Loucy (cell line): ENCODE measurements around the gene NTHL1.

Experiments
- H2AFZ ChIP-seq: fragments of 200-600 bp; sonication (generic); 2 replicates; pipeline ENCODE4 v1.6.0; 2016; ENCODE audit warnings: antibody characterized with exemption, mild to moderate bottlenecking, low read length, moderate library complexity
- H3F3A ChIP-seq: fragments of 200-600 bp; 2 replicates; pipeline ENCODE4 v1.6.0; 2016; ENCODE audit warnings: antibody characterized with exemption, low read depth, mild to moderate bottlenecking
- H3K27me3 ChIP-seq: fragments of 200-600 bp; sonication (generic); 2 replicates; pipeline ENCODE4 v1.6.1; 2014; ENCODE audit warnings: low read length, mild to moderate bottlenecking; ENCODE audit not compliant: insufficient read depth, poor library complexity, severe bottlenecking
- H3K36me3 ChIP-seq: fragments of 200-600 bp; sonication (generic); 2 replicates; pipeline ENCODE4 v1.6.1; 2016; ENCODE audit warnings: low read length; ENCODE audit not compliant: insufficient read depth
- H3K4me1 ChIP-seq: fragments of 200-600 bp; sonication (generic); 2 replicates; pipeline ENCODE4 v1.5.1; 2014; ENCODE audit warnings: low read length, mild to moderate bottlenecking; ENCODE audit not compliant: insufficient read depth, poor library complexity, severe bottlenecking
- H3K4me2 ChIP-seq: fragments of 200-600 bp; sonication (generic); 2 replicates; pipeline ENCODE4 v1.6.0; 2014; ENCODE audit warnings: antibody characterized with exemption, low read length, low read depth, mild to moderate bottlenecking; ENCODE audit not compliant: poor library complexity, severe bottlenecking
- H3K4me3 ChIP-seq: fragments of 200-600 bp; sonication (generic); 2 replicates; pipeline ENCODE4 v1.5.1; 2014; ENCODE audit warnings: low read length, mild to moderate bottlenecking, mixed read lengths; ENCODE audit not compliant: poor library complexity, severe bottlenecking
- H3K79me2 ChIP-seq: fragments of 200-600 bp; sonication (generic); 2 replicates; pipeline ENCODE4 v1.6.1; 2014; ENCODE audit warnings: low read length; ENCODE audit not compliant: insufficient read depth
- H3K9ac ChIP-seq: fragments of 200-600 bp; sonication (generic); 2 replicates; pipeline ENCODE4 v1.6.0; 2014; ENCODE audit warnings: mild to moderate bottlenecking, low read depth, low read length, moderate library complexity; ENCODE audit not compliant: poor library complexity, severe bottlenecking
- H3K9me2 ChIP-seq: fragments of 200-600 bp; sonication (generic); replicated peaks from 2 replicates; pipeline ENCODE4 v1.6.1; 2016; ENCODE audit warnings: low read depth, low read length, mixed read lengths
- H3K9me3 ChIP-seq: fragments of 200-600 bp; sonication (generic); 2 replicates; pipeline ENCODE4 v1.6.1; 2014; ENCODE audit warnings: mild to moderate bottlenecking, antibody characterized with exemption, low read length, low read depth; ENCODE audit not compliant: insufficient read depth
- H4K20me1 ChIP-seq: fragments of 200-600 bp; sonication (generic); 2 replicates; pipeline ENCODE4 v1.6.0; 2014; ENCODE audit warnings: antibody characterized with exemption, low read length, mild to moderate bottlenecking; ENCODE audit not compliant: insufficient read depth, poor library complexity, severe bottlenecking
- EZH2phosphoT487 ChIP-seq: fragments of 200-600 bp; IDR thresholded peaks from 2 replicates; pipeline ENCODE4 v1.6.1; 2018; ENCODE audit warnings: antibody characterized with exemption, mild to moderate bottlenecking, moderate library complexity, borderline replicate concordance
- TF ChIP-seq, protein P1 (sequence below): fragments of 200-600 bp; sonication (generic); conservative IDR thresholded peaks from 2 replicates; pipeline ENCODE4 v1.5.1; 2014; ENCODE audit warnings: mild to moderate bottlenecking, antibody characterized with exemption, low read length

Gene NTHL1

GRCh38 chr16:2095315-2095853 lies 47.8 kb upstream of the NTHL1 start:
- H3K4me3 ChIP-seq, result no peak overlapping the region
- H3K27me3 ChIP-seq, result no peaks in the 10 kb centered on the region
- H2AFZ ChIP-seq, result no peak overlapping the region
- no peaks in the 10 kb centered on the region for H3K36me3 ChIP-seq
- H3K9ac ChIP-seq, result no peak overlapping the region
- no peaks in the 10 kb centered on the region for H3K9me3 ChIP-seq
- H3K4me1 ChIP-seq, result no peaks in the 10 kb centered on the region
- no peaks in the 10 kb centered on the region for H4K20me1 ChIP-seq
- H3K9me2 ChIP-seq, result no peaks in the 10 kb centered on the region
- H3K4me2 ChIP-seq, result no peak overlapping the region
- TF ChIP-seq, protein P1, sequence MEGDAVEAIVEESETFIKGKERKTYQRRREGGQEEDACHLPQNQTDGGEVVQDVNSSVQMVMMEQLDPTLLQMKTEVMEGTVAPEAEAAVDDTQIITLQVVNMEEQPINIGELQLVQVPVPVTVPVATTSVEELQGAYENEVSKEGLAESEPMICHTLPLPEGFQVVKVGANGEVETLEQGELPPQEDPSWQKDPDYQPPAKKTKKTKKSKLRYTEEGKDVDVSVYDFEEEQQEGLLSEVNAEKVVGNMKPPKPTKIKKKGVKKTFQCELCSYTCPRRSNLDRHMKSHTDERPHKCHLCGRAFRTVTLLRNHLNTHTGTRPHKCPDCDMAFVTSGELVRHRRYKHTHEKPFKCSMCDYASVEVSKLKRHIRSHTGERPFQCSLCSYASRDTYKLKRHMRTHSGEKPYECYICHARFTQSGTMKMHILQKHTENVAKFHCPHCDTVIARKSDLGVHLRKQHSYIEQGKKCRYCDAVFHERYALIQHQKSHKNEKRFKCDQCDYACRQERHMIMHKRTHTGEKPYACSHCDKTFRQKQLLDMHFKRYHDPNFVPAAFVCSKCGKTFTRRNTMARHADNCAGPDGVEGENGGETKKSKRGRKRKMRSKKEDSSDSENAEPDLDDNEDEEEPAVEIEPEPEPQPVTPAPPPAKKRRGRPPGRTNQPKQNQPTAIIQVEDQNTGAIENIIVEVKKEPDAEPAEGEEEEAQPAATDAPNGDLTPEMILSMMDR, result no peak
- no peak for TF ChIP-seq EZH2phosphoT487
- H3K79me2 ChIP-seq, result no peaks in the 10 kb centered on the region
- no peaks in the 10 kb centered on the region for H3F3A ChIP-seq

DNA sequence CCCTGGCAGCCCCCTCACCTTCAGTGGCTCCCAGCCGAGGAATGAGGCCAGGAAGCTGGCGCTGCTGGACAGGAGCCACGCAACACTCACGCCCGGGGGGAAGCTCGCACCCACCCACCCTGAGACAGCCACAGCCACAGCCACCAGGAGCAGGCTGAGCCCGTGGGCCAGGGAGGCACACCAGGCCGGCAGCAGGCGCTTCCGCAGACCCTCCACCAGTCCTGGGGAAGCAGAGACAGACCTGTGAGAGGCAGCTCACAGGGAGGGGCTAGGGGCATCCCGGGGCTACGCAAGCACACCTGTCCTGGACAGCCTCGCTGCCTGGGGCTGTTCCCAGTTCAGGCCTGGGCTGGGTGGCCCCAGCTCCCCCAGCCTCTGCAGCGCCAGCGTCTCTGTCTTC lies 46.2 kb upstream of the NTHL1 start:
- Histone ChIP-seq H3K9me2 (no peaks in the 10 kb centered on the region), H3K36me3 (no peaks in the 10 kb centered on the region), H3K27me3 (no peaks in the 10 kb centered on the region), H2AFZ (no peak overlapping the region), H3K9me3 (no peaks in the 10 kb centered on the region), H4K20me1 (no peaks in the 10 kb centered on the region), H3K4me2 (no peak overlapping the region), H3K4me1 (no peaks in the 10 kb centered on the region), H3K9ac (no peak overlapping the region), H3K79me2 (no peaks in the 10 kb centered on the region), H3K4me3 (no peak overlapping the region), H3F3A (no peaks in the 10 kb centered on the region)
- TF ChIP-seq, protein P1, result no peak
- no peak for TF ChIP-seq EZH2phosphoT487

DNA sequence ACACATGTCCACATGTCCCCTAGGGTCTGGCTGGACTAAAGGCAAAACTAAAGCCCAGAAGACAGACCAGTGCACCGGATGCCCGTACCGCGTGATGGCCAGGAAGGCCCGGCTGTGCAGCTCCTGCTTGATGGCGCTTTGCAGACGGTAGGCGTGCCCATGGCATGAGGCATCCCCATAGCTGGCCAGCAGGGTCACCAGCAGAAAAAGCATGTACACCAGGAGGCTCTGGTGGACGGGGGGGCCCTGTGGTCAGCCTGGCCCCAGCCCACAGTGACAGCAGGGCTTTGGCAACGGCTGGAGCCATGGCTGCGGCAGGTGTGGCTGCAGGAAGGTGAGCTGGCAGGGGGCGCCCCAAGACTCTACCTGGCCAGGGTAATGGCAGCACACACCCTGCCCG lies 45.2 kb upstream of the NTHL1 start:
- H3K9ac ChIP-seq, result no peak overlapping the region
- H3K9me3 ChIP-seq, result no peaks in the 10 kb centered on the region
- H2AFZ ChIP-seq, result no peak overlapping the region
- no peak overlapping the region for H3K4me3 ChIP-seq
- no peak overlapping the region for H3K4me2 ChIP-seq
- no peaks in the 10 kb centered on the region for H3K79me2 ChIP-seq
- H4K20me1 ChIP-seq, result no peaks in the 10 kb centered on the region
- TF ChIP-seq, protein P1, result no peak
- TF ChIP-seq EZH2phosphoT487, result no peak
- H3K9me2 ChIP-seq, result no peaks in the 10 kb centered on the region
- H3K27me3 ChIP-seq, result no peaks in the 10 kb centered on the region
- H3K4me1 ChIP-seq, result no peaks in the 10 kb centered on the region
- H3F3A ChIP-seq, result no peaks in the 10 kb centered on the region
- no peaks in the 10 kb centered on the region for H3K36me3 ChIP-seq
